ENCODE data around the gene GPR62.
A peak's percentile ranks its signal among the peaks of the same experiment; 100 is the strongest.

The GPR62 gene

GRCh38 chr3:51974277-51974962 is 19.2 kb downstream of the GPR62 start:
- Histone ChIP-seq H3K4me1 (ENCODE audit: control extremely low read depth in 1 of 4, control insufficient read depth in 4 of 4, insufficient read depth in 4 of 4, low read length in 3 of 4) (peaks cover 4 to 38% (median 29%) of the 10 kb centered on the region in 4 experiments), H3K36me3 (ENCODE audit: control insufficient read depth in 4 of 4, insufficient read depth in 4 of 4, low read length in 3 of 4) (peaks cover 0 to 6% (median 0%) of the 10 kb centered on the region in 4 experiments), H3K4me3 (ENCODE audit: control insufficient read depth in 1 of 7, extremely low read depth in 1 of 7, insufficient read depth in 4 of 7, low read depth in 2 of 7, low read length in 6 of 7) (peak overlapping the region; percentile 47 to 90 (median 84)), H3K27ac (ENCODE audit: insufficient read depth in 1 of 2, low read depth in 1 of 2, low read length in 2 of 2, poor library complexity in 1 of 2, severe bottlenecking in 2 of 2) (peak overlapping the region in 1 of 2 experiments; percentile 77), H3K27me3 (replicated peaks in 2 of 5; ENCODE audit: control insufficient read depth in 4 of 5, insufficient read depth in 5 of 5, low read length in 4 of 5) (no peaks in the 10 kb centered on the region), H3K9me3 (ENCODE audit: control extremely low read depth in 1 of 5, control insufficient read depth in 4 of 5, insufficient read depth in 2 of 5, low read depth in 1 of 5, low read length in 4 of 5) (no peaks in the 10 kb centered on the region)
- 23% methylated on average over 30 of the region's 30 CpGs for WGBS (ENCODE audit: insufficient coverage)
- CTCF ChIA-PET: interaction anchor here (0.6 to 9.3 kb wide), 14 partner anchors 8 to 128 kb away, joined by 3 to 76 read pairs (median 6); partner anchors contain the start of genes ACY1, PARP3 and RRP9
- POLR2A ChIA-PET: interaction anchor here (0.6 to 1.3 kb wide), 4 partner anchors 8 to 33 kb away, joined by 3 to 4 read pairs (median 4); partner anchors contain the start of genes PARP3 and RRP9
- peak in 1 of 3 donors; percentile 24 for DNase-seq

GRCh38 chr3:51974963-51975851 is 20.0 kb downstream of the GPR62 start, which contains the start of gene ABHD14A:
ABHD14A (plus strand) TSS chr3:51975064; CDS start chr3:51975136, 72 bp downstream.
- DNase-seq: peak; percentile 61 to 70 (median 67)
- no peaks in the 10 kb centered on the region for H3K9me3 ChIP-seq (ENCODE audit: control extremely low read depth in 1 of 5, control insufficient read depth in 4 of 5, insufficient read depth in 2 of 5, low read depth in 1 of 5, low read length in 4 of 5)
- H3K27me3 ChIP-seq (replicated peaks in 2 of 5; ENCODE audit: control insufficient read depth in 4 of 5, insufficient read depth in 5 of 5, low read length in 4 of 5): no peaks in the 10 kb centered on the region
- H3K27ac ChIP-seq (ENCODE audit: insufficient read depth in 1 of 2, low read depth in 1 of 2, low read length in 2 of 2, poor library complexity in 1 of 2, severe bottlenecking in 2 of 2): peak within 1 kb of the TSS in 1 of 2 experiments; percentile 77
- peak within 1 kb of the TSS; percentile 65 to 90 (median 84) for H3K4me3 ChIP-seq (ENCODE audit: control insufficient read depth in 1 of 7, extremely low read depth in 1 of 7, insufficient read depth in 4 of 7, low read depth in 2 of 7, low read length in 6 of 7)
- CTCF ChIA-PET: interaction anchor here (0.9 to 9.3 kb wide), 6 partner anchors 9 to 23 kb away, joined by 3 to 76 read pairs (median 6); no protein-coding TSS in a partner anchor
- WGBS (ENCODE audit: insufficient coverage): under 1% methylated on average over 34 of the region's 63 CpGs
- POLR2A ChIA-PET: interaction anchor here (1.1 kb wide), 1 partner anchor 9 kb away, joined by 4 read pairs; no protein-coding TSS in a partner anchor
- peaks cover 4 to 38% (median 29%) of the 10 kb centered on the region in 4 experiments for H3K4me1 ChIP-seq (ENCODE audit: control extremely low read depth in 1 of 4, control insufficient read depth in 4 of 4, insufficient read depth in 4 of 4, low read length in 3 of 4)
- peaks cover 0 to 6% (median under 1%) of the 10 kb centered on the region in 4 experiments for H3K36me3 ChIP-seq (ENCODE audit: control insufficient read depth in 4 of 4, insufficient read depth in 4 of 4, low read length in 3 of 4)

GRCh38 chr3:51975852-51976549 is 20.8 kb downstream of the GPR62 start:
- Histone ChIP-seq H3K9me3 (ENCODE audit: control extremely low read depth in 1 of 5, control insufficient read depth in 4 of 5, insufficient read depth in 2 of 5, low read depth in 1 of 5, low read length in 4 of 5) (no peaks in the 10 kb centered on the region), H3K27ac (ENCODE audit: insufficient read depth in 1 of 2, low read depth in 1 of 2, low read length in 2 of 2, poor library complexity in 1 of 2, severe bottlenecking in 2 of 2) (no peak overlapping the region), H3K36me3 (ENCODE audit: control insufficient read depth in 4 of 4, insufficient read depth in 4 of 4, low read length in 3 of 4) (peaks cover 0 to 11% (median 2%) of the 10 kb centered on the region in 4 experiments), H3K27me3 (replicated peaks in 2 of 5; ENCODE audit: control insufficient read depth in 4 of 5, insufficient read depth in 5 of 5, low read length in 4 of 5) (no peaks in the 10 kb centered on the region), H3K4me3 (ENCODE audit: control insufficient read depth in 1 of 7, extremely low read depth in 1 of 7, insufficient read depth in 4 of 7, low read depth in 2 of 7, low read length in 6 of 7) (peak overlapping the region; percentile 47 to 90 (median 84)), H3K4me1 (ENCODE audit: control extremely low read depth in 1 of 4, control insufficient read depth in 4 of 4, insufficient read depth in 4 of 4, low read length in 3 of 4) (peaks cover 4 to 39% (median 31%) of the 10 kb centered on the region in 4 experiments)
- ChIA-PET POLR2A (interaction anchor here (1.1 kb wide), 1 partner anchor 9 kb away, joined by 4 read pairs; no protein-coding TSS in a partner anchor), CTCF (interaction anchor here (1.3 to 9.3 kb wide), 2 partner anchors 8 to 16 kb away, joined by 3 to 76 read pairs; no protein-coding TSS in a partner anchor)
- WGBS (ENCODE audit: insufficient coverage): 44% methylated on average over 44 of the region's 46 CpGs
- DNase-seq: peak in 2 of 3 donors; percentile 50 to 54

GRCh38 chr3:51977446-51978142 is 22.4 kb downstream of the GPR62 start:
- peaks cover 0 to 11% (median 2%) of the 10 kb centered on the region in 4 experiments for H3K36me3 ChIP-seq (ENCODE audit: control insufficient read depth in 4 of 4, insufficient read depth in 4 of 4, low read length in 3 of 4)
- H3K27me3 ChIP-seq (replicated peaks in 2 of 5; ENCODE audit: control insufficient read depth in 4 of 5, insufficient read depth in 5 of 5, low read length in 4 of 5): no peaks in the 10 kb centered on the region
- DNase-seq: peak in 2 of 3 donors; percentile 43 to 64
- ChIA-PET POLR2A (no interaction called here), CTCF (interaction anchor here (0.9 kb wide), 1 partner anchor 35 kb away, joined by 3 read pairs; no protein-coding TSS in a partner anchor)
- no peak overlapping the region for H3K4me3 ChIP-seq (ENCODE audit: control insufficient read depth in 1 of 7, extremely low read depth in 1 of 7, insufficient read depth in 4 of 7, low read depth in 2 of 7, low read length in 6 of 7)
- peaks cover 7 to 52% (median 39%) of the 10 kb centered on the region in 4 experiments for H3K4me1 ChIP-seq (ENCODE audit: control extremely low read depth in 1 of 4, control insufficient read depth in 4 of 4, insufficient read depth in 4 of 4, low read length in 3 of 4)
- H3K9me3 ChIP-seq (ENCODE audit: control extremely low read depth in 1 of 5, control insufficient read depth in 4 of 5, insufficient read depth in 2 of 5, low read depth in 1 of 5, low read length in 4 of 5): no peaks in the 10 kb centered on the region
- 92% methylated on average over 8 of the region's 9 CpGs for WGBS (ENCODE audit: insufficient coverage)
- H3K27ac ChIP-seq (ENCODE audit: insufficient read depth in 1 of 2, low read depth in 1 of 2, low read length in 2 of 2, poor library complexity in 1 of 2, severe bottlenecking in 2 of 2): no peak overlapping the region

- Histone ChIP-seq H3K9me3 (ENCODE audit: control extremely low read depth in 1 of 5, control insufficient read depth in 4 of 5, insufficient read depth in 2 of 5, low read depth in 1 of 5, low read length in 4 of 5) (no peaks in the 10 kb centered on the region), H3K27ac (ENCODE audit: insufficient read depth in 1 of 2, low read depth in 1 of 2, low read length in 2 of 2, poor library complexity in 1 of 2, severe bottlenecking in 2 of 2) (no peak overlapping the region), H3K4me1 (ENCODE audit: control extremely low read depth in 1 of 4, control insufficient read depth in 4 of 4, insufficient read depth in 4 of 4, low read length in 3 of 4) (peaks cover 7 to 57% (median 44%) of the 10 kb centered on the region in 4 experiments), H3K27me3 (replicated peaks in 2 of 5; ENCODE audit: control insufficient read depth in 4 of 5, insufficient read depth in 5 of 5, low read length in 4 of 5) (no peaks in the 10 kb centered on the region), H3K36me3 (ENCODE audit: control insufficient read depth in 4 of 4, insufficient read depth in 4 of 4, low read length in 3 of 4) (peaks cover 0 to 11% (median 2%) of the 10 kb centered on the region in 4 experiments), H3K4me3 (ENCODE audit: control insufficient read depth in 1 of 7, extremely low read depth in 1 of 7, insufficient read depth in 4 of 7, low read depth in 2 of 7, low read length in 6 of 7) (no peak overlapping the region)
- 100% methylated on average over 3 of the region's 4 CpGs for WGBS (ENCODE audit: insufficient coverage)
- POLR2A ChIA-PET: no interaction called here
- CTCF ChIA-PET: no interaction called here
- DNase-seq: no peak
Measured at GRCh38 chr3:51978143-51978502, 22.9 kb downstream of the GPR62 start.

- CTCF ChIA-PET: interaction anchor here (1.1 to 5.6 kb wide), 3 partner anchors 10 to 39 kb away, joined by 3 to 52 read pairs (median 4); partner anchors contain the start of genes RPL29 and RRP9
Measured at GRCh38 chr3:51980253-51980652, 25.1 kb downstream of the GPR62 start.

More at GRCh38 chr3:51980253-51980652, 25.1 kb downstream of the GPR62 start:
- POLR2A ChIA-PET: no interaction called here
- Histone ChIP-seq H3K36me3 (ENCODE audit: control insufficient read depth in 4 of 4, insufficient read depth in 4 of 4, low read length in 3 of 4) (peaks cover 0 to 11% (median 2%) of the 10 kb centered on the region in 4 experiments), H3K27ac (ENCODE audit: insufficient read depth in 1 of 2, low read depth in 1 of 2, low read length in 2 of 2, poor library complexity in 1 of 2, severe bottlenecking in 2 of 2) (peak overlapping the region in 1 of 2 experiments; percentile 37), H3K4me1 (ENCODE audit: control extremely low read depth in 1 of 4, control insufficient read depth in 4 of 4, insufficient read depth in 4 of 4, low read length in 3 of 4) (peaks cover 7 to 50% (median 32%) of the 10 kb centered on the region in 4 experiments), H3K27me3 (replicated peaks in 2 of 5; ENCODE audit: control insufficient read depth in 4 of 5, insufficient read depth in 5 of 5, low read length in 4 of 5) (no peaks in the 10 kb centered on the region), H3K4me3 (ENCODE audit: control insufficient read depth in 1 of 7, extremely low read depth in 1 of 7, insufficient read depth in 4 of 7, low read depth in 2 of 7, low read length in 6 of 7) (no peak overlapping the region), H3K9me3 (ENCODE audit: control extremely low read depth in 1 of 5, control insufficient read depth in 4 of 5, insufficient read depth in 2 of 5, low read depth in 1 of 5, low read length in 4 of 5) (no peaks in the 10 kb centered on the region)
- no peak for DNase-seq
- WGBS (ENCODE audit: insufficient coverage): 97% methylated on average over 7 of the region's 10 CpGs

Data from common myeloid progenitor, CD34-positive (primary cell).